Astrocyte (in vitro differentiated cells and primary cell): ENCODE data around the gene AKAP13.

Experiments
- CTCF ChIP-seq: IDR thresholded peaks from 2 replicates; pipeline ENCODE4 v1.5.1; 2011; ENCODE audit warnings: low read depth, mild to moderate bottlenecking, inconsistent platforms, low read length, moderate library complexity; ENCODE audit not compliant: insufficient read depth
- EZH2 ChIP-seq: IDR thresholded peaks from 2 replicates; pipeline ENCODE4 v1.6.1; 2012; ENCODE audit warnings: mild to moderate bottlenecking, low read length, inconsistent platforms; ENCODE audit not compliant: insufficient read depth

DNA sequence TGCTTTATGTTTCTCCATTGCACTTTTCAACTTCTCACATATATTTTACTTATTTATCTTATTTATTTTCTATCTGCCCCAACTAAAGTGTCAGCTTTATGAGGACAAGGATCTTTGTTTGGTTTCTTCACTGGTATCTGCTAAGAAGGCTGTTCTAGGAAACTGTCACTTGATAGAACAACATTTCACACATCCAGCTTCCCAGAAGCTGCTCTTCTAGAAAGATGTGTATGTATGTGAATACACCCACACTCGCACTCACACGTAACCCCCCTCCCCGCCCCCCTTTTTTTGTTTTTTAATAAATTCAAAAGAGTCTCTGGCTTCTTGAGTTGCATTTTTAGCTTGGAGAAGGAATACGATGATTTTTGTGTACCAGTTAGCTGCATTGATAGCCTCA lies 143.1 kb downstream of the AKAP13 start:
- TF ChIP-seq CTCF (no peak), EZH2 (no peak)
